Limb (tissue), 2 donors: Measurements from ENCODE around the gene SFSWAP.
"Not testable (repeated sequence)": the region's sequence is repeated elsewhere in the genome, so short reads cannot be mapped to it uniquely, and the experiment has no call there.

Experiments
- DNase-seq, 2 donors: peaks; one replicate each; pipeline ENCODE4 v3.0.0-alpha.2; 2016; ENCODE audit errors: extremely low spot score in 2 of 2

The SFSWAP gene

DNA sequence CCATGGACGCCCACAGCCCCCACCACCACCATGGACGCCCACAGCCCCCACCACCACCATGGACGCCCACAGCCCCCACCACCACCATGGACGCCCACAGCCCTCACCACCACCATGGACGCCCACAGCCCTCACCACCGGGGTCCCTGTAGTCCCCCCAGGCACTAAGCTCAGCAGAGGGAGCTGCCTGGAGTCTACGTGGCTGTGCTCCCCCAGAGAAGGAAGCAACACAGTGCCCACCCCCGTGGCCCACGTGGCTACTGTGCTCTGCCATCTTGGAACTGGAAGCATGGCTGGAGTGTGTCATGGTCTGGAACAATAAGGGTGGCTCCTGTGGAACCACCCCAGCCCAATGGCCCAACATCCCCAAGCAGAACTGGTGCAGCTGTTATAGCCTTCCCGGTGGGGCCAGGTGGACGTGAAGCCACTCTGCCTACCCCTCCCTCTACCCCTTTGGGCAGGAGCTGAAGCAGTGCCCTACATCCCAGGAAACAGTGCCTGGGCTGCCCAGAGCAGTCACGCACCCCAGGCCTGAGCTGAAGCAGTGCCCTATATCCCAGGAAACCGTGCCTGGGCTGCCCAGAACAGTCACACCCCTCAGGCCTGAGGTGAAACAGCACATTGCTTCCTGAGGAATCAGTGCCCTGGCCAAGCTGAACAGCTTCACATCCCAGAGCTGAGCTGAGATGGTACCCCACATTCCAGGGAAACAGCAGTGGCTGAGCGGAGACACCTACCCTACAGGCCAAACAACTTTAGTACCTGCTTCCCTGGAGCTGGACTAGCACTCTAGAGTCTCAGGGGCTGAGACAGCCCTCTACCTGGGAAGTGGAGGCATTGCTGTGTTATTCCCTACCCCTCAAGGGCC, 9.0 kb upstream of the SFSWAP start:
- no peak for DNase-seq

DNA sequence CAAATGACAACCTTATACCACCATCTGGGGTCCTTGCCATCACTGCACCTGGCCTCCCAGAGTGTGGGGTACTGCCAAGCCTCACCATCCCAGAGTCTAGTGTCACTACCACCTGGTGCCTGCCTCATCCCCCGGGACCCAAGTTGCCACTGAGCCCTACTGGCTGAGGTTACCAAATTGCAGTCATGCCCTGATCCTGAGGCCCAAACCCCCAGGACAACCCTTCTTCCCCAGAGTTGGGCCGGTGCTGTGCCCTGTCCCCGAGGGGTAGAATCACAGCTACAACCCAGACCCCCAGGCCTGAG, 8.4 kb upstream of the SFSWAP start:
- no peak for DNase-seq

DNA sequence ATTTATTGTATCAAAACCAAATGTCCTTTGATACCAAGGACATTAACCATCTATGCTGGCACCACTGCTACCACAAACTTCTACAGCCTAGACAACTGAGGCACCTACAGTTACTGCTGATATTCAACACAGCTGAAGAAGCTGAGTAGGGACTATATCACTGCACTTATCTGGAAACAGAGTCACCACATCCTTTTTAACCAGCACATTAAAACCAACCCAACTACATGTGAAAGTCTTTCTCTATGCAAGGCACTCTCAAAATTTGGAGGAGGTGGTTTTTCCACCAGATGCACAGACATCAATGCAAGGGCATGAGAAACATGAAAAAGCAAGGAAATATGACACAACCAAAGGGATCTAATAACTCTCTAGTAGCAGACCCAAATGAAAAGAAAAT, 7.7 kb upstream of the SFSWAP start:
- DNase-seq, result no peak

DNA sequence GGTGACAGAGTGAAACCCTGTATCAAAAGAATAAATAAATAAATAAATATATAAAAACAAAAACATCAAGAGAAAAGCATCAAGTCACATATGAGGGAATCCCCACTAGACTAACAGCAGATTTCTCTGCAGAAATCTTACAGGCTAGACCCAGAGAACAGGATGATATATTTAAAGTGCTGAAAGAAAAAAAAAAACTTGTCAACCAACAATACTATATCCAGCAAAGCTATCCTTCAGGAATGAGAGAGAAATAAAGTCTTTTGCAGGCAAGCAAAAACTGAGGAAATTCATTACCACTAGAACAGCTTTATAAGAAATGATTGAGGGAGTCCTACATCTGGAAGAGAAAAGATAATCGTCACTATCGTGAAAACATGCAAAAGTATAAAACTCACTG, 6.4 kb upstream of the SFSWAP start:
- no peak for DNase-seq

DNA sequence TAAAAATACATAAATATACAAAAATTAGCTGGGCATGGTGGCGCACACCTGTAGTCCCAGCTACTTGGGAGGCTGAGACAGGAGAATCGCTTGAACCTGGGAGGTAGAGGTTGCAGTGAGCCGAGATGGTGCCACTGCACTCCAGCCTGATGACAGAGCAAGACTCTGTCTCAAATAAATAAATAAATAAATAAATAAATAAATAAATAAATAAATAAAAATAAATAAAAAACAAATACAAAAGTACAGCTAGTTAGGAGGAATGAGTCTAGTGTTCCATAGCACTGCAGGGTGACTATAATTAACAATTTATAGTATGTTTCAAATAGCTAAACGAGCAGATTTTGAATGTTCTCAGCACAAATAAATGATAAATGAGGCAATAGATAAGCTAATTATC, 4.2 kb upstream of the SFSWAP start:
- DNase-seq, result not testable (repeated sequence)

DNA sequence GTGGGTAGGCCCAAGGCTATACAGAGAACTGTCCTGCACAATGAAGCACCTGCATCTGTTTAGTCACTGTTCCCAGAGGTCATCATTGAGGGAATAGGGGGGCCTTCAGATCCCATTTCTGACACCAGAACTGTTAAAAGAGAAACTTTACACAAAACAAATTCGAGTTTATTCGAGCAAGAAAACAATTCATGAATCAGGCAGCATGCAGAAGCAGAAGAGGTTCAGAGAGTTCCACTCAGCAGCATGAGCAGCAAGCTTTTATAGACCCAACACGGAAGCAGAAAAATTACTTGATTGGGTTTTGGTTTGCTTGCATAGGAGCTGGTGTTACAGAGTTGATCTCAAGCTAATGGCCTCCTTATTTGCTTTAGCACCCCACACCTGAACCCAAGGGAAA, 1.7 kb upstream of the SFSWAP start:
- DNase-seq, result no peak

DNA sequence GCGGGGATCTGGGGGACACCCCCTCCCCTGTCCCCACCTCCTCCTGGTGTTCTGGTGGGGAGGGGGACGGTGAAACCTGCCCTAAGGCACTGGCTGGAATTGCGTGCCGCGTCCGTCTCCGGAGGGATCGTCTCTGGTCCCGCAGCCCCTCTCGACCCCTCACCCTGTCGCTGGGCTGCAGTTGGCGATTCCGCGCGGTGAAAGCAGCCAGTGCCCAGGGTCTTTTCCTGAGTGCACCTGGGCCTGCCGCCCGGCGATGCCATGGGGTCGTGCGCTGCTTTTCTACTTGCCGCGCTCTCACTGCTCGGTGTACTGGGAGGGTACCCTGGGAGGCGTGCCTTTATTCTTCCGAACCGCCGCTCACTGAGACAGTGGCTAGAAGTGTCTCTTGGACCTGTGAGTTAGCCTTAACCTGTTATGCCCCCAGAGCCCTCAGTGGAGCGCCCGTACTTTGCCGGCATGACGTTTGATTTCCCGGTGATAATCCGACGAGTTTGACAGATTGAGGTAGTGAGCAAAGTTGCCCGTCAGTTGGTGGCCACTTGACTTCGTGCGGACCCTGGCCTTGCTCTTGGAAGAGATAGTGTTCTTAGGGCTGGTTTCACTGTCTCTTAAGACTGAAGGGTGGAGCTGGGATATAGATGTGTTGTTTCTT, 788 bp downstream of the SFSWAP start:
- no peak for DNase-seq

DNA sequence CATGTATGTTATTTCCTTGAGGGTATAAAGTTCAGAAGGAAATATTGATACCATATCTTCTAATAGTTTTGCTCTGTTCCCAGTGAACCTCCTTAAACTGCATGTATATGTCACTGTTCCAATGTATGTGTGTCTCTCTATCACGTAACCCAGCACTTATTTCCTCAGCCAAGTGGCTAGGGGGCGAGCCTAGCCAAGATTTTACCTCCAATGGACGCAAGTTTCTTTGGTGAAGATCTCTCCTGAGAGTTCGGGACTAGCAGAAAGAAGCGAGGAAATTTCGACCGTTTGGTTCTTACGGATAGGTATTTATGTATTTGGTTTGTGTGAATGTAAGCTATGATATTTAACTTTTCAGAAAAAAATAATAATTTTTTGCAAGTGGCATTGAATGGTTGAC, 2.5 kb downstream of the SFSWAP start:
- DNase-seq, result no peak

DNA sequence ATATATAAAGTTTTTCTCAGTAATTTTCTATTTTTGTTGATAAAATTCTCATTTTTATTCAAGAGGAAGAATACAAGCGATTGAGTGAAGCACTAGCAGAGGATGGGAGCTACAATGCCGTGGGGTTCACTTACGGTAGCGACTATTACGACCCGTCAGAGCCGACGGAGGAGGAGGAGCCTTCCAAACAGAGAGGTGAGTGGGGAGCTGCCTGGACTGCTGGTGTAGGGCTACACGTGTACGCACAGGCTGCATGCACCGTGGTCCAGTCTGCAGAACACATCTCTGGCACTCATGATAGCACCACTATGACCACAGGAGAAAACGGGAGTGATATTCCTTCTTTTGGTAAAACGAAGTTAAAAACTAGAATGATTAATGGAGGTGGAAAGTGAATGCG, 3.9 kb downstream of the SFSWAP start:
- no peak for DNase-seq

DNA sequence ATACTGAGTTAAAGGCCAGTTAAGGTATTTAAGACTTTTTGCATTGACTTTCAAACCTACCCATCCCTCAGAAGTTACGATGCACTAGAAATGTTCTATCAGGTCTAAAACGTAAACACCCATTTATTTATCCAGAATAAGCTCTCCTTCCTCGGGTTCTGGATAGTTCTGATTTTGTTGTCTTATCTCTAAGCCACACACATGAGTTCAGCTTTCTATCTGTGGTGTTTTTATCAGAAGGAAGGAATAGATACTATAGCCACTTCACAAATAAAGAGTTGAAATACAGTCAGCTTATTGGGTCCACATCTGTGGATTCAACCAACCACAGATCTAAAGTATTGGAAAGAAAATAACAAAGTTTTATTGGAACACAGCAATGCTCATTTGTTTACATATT, 5.4 kb downstream of the SFSWAP start:
- DNase-seq, result no peak

DNA sequence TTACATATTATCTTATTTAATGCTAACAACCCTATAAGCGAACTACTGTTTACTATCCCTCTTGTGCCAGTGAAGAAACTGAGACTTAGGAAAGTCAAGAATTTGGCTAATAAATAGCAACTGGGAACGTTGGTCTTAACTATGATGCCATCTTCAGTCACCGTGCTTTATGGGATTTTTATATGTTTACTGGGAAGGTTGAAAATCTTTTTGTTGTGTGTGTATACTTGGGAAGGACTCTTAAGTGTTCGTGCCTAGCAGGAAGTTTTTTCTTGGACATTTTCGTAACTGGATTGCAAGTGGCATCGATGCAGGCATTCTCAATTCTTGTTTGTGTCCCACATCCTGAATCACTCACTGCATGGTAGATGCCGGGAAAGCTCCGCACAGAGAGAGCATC, 9.4 kb downstream of the SFSWAP start:
- DNase-seq, result no peak

DNA sequence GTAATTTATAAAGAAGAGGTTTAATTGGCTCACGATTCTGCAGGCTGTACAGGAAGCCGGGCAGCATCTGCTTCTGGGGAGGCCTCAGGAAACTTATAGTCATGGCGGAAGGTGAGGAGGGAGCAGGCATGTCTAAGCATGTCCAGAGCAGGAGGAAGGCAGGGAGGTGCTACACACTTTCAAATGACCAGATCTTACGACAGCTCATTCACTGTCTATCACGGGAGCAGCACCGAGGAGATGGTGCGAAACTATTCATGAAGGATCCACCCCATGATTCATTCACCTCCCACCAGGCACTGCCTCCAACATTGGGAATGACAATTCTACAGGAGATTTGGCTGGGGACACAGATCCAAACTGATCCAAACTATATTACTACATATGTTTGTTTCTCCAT, 10.0 kb downstream of the SFSWAP start:
- DNase-seq, result no peak

DNA sequence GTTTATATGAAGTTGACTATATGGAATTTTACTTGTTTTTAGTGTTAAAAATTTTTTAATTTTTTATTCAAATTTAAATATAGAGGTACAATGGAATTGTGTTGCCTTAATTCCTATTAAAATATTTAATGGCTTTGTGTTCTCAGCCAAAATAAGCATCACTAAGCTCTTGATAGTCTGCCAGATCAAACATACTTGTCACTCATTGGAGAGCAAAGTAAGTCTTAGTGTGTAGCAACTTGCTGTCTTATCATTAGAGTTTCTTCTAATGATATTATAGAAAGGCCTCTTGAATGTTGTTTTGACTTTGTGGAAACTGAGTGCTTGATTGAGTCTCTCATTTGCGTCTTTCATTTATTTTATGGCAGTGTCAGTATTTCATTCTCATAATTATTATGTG, 10.7 kb downstream of the SFSWAP start:
- DNase-seq, result no peak

DNA sequence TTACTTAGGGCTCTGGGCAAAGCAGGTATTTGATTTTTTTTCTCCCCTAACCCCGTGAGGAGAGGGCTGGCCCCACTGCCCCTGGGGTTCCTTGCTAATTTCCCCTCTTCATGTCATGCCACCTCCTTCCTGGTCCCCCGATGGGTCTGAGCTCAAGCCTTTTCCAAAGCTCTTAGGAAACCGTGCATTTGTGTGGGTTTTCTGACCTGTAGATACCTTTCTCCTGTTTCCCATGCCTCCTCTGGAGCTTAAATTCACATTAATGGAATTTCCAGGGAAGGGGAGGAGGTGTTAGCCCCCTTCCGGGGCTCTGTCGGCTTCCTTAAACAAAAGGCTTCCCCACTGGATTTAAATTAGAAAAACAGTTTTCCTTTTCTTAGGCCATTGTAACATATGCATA, 12.6 kb downstream of the SFSWAP start:
- no peak for DNase-seq

DNA sequence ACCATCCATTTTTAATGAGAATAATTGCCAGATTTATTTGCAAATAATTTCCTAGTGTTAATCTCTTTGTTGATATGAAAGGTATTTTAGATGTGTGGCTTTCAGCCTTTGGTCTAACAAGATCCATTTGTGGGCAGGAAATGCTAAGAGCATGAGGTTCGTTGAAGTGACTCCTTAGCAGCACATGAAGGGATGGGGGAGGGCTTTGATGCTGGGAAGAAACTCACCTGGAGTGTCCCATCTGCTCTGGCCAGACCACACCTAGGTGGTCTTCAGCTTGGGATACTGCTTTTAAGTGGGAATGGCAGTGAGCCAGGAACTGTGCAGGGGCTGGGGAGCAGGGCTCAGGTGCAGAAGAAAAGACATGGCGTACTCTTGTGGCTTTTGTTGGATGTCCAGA, 13.6 kb downstream of the SFSWAP start:
- no peak for DNase-seq

DNA sequence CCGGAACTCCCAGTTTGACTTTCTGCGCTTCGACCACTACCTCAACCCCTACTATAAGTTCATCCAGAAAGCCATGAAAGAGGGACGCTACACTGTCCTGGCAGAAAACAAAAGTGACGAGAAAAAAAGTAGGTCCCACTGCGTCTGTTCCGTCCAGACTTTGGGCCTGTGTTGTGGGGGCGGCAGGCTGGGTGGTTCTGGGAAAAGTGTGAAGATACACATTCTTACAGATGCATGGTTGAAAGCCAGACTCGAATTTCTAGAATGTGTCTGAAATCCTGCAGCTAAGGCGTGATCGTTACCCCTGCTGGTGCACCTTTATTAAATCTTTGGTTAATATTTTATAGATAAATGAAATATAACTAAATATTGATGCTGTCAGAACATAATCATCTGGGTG, 14.6 kb downstream of the SFSWAP start:
- no peak for DNase-seq

DNA sequence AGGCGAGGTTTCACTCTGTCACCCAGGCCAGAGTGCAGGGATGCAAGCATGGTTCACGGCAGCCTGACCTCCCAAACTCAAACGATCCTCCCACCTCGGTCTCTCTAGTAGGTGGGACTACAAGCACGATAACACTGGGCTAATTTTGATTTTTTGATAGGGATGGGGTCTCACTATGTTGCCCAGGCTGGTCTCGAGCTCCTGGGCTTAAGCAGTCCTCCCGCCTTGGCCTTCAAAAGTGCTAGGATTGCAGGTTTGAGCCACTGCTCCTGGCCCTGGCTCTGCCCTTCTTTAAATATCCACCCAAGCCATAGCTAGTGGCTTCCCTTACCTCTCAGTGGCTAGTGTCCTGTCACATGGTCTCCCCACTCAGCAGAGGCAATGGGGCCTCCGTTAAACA, 17.8 kb downstream of the SFSWAP start:
- no peak for DNase-seq

DNA sequence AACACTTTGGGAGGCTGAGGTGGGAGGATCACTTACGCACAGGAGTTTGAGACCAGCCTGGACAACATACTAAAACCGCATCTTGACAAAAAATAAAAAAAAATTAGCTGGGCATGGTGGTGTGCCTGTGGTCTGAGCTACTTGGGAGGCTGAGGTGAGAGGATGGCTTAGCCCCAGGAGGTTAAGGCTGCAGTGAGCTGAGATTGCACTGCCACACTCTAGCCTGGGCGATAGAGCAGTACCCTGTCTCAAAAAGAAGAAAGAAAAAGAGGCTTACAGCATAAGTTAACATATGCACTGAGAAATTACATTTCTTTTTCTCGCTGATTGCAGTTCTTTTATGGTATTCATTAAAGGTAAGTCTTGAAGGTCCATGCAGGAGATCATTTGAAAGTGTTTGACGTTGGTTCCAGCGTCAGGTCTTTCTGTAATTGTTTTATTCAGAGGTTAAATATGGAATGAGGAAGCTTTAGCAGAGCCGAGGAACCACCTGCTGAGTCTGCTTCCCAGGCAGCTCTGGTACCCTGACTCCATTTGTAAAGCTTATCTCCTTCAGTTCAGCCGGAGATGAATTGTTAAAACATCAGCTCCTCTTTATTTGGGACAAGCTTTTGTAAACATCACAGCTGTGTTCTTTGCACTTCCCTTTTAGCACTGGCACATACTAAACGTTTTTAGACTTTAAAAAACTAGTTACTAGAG, 18.5 kb downstream of the SFSWAP start:
- no peak for DNase-seq

DNA sequence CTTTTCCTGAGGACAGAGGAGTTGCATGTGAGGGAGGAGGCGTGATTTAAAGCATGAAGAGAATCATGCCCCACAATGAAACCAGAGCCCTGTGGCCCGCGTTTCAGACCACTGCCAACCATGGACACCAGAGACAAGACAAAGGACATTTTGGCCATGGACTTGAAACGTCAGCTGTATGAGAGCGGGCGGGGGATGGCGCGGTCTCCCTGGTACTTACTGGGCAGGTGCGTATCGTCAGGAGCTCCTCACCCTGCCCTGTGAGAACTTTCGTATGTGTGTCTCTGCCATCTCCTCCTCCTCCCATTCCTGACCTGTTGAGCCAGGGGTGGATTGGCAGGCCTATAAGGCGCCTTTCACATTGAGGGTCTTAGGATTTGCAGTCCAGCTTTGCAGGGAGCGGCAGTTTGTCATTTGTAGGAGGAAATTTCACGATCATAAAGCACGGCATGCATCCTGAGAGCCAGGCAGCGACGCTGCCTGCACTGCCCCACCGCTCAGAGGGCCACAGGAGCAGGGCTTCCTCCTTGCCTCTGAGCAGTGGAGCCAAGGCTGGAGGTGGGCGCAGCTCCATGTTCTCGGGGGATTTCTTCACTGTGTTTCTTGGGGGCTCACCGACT, 22.2 kb downstream of the SFSWAP start:
- no peak for DNase-seq

DNA sequence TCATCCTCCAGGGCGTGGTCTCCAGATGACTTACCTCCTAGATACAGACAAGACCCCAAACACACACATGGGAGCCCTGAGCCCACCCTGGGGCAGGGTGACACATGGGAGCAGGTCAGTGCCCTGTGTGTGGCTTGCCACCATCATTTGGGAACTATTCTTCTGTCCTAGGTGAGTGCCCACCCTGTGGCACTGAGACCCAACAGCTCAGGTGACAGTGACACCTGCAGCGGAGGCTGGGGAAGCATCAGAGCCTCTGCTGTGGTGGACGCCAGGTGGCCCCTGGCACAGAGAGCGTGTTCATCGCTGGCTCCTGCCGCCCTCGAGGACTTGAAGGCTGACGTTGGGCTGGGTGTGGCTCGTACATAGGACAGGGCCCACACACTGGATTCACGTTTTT, 23.0 kb downstream of the SFSWAP start:
- DNase-seq, result no peak

DNA sequence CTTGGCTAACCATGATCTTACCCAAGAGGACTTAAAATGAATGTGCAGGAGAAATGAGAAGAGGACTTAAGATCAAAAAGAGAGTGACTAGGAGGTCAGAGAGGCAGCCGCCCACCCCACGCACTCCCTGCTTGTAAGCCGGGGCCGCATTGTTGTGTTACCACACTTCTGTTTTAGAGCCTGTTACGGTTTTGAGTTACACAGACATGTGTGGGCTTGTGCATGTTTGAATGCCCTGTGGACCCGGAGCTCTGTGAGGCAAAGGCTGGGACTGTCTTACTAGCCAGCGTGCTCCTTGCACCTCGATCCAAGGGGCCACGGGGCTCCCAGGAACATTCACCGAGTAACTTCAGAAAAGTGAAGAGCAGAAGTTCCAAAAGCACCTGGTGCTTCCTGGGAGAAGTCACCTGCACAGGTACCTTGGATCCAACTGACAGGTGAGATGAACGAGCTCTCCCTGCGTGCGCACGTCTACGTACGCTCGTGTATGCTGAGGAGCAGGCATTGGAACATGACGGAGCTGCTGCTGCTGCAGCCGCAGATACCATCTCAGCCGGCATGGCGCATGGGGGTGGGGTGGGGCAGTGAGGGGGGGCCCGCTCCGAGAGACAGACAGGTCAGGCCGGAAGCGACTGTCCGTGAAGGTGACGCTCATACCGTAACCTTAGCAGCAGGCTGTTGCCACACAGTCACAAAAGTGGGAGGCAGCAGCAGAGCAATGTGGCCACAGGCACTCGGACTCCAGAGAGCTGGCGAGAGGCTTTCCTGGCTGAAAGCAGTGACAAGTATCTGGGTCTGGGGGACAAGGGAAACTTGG, 23.7 kb downstream of the SFSWAP start:
- DNase-seq, result no peak

DNA sequence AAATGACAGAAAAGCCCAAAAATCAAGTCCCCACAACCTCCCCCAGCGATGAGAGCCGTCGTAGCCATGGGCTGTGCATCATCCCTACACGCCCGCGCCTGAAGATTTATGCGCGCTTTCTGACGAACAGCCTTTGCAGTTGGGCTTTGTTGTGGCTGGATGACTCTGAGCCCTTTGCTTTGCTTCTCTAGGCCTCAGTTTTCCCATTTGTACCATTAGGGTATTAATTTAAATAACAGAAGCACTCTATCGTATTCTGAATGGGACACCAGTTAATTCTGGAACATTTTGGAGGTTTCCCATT, 24.2 kb downstream of the SFSWAP start:
- no peak for DNase-seq
